OCI-LY3 (cell line): ENCODE data around the gene RBM8A.

ENCODE experiments used
- EZH2phosphoT487 ChIP-seq: fragments of 200-600 bp; shearing (Covaris generic); IDR thresholded peaks from 2 replicates; pipeline ENCODE4 v1.6.1; 2018; ENCODE audit warnings: antibody characterized with exemption, mixed run types, low read depth
- TF ChIP-seq, protein P1 (sequence below): fragments of 200-600, 300-600 bp; sonication (generic); IDR thresholded peaks from 2 replicates; pipeline ENCODE4 v1.5.1; 2014; ENCODE audit warnings: antibody characterized with exemption, low read length, low read depth

DNA sequence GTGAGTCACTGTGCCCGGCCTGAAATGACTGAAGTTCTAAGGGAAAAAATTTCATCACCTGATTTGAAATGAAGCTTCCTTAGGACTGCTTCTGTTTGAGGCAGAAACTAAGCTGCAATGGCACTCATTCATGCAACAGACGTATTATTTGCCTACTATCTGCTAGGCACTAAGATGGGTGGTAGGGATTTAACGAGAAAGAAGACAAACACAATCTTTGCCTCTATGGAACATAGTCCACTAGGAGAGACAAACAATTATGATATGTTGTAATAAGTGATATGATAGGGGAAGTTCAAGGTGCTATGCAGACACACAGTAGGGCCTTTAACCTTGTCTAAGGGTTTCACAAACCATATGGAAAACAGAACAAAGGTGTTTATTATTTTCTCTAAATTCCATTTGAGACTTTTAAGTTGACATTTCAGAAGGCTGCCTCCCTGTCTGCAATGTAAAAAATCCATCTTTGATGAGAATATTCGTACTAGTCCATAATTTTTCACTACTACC, 19.2 kb upstream of the RBM8A start:
- TF ChIP-seq, protein P1, sequence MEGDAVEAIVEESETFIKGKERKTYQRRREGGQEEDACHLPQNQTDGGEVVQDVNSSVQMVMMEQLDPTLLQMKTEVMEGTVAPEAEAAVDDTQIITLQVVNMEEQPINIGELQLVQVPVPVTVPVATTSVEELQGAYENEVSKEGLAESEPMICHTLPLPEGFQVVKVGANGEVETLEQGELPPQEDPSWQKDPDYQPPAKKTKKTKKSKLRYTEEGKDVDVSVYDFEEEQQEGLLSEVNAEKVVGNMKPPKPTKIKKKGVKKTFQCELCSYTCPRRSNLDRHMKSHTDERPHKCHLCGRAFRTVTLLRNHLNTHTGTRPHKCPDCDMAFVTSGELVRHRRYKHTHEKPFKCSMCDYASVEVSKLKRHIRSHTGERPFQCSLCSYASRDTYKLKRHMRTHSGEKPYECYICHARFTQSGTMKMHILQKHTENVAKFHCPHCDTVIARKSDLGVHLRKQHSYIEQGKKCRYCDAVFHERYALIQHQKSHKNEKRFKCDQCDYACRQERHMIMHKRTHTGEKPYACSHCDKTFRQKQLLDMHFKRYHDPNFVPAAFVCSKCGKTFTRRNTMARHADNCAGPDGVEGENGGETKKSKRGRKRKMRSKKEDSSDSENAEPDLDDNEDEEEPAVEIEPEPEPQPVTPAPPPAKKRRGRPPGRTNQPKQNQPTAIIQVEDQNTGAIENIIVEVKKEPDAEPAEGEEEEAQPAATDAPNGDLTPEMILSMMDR: no peak
- TF ChIP-seq EZH2phosphoT487: no peak
